Hepatocyte (in vitro differentiated cells): ENCODE results near the gene YWHAG. TPM values are rescaled to one million over a fixed set of nuclear protein-coding genes. Genes with fewer than 3 reads are reported as not detected.

Experiments
- DNase-seq: peaks from one replicate; pipeline ENCODE4 v3.0.0-alpha.2; 2016; ENCODE audit warnings: low spot score
- H2AFZ ChIP-seq: fragments of 200-600 bp; sonication (generic); 2 replicates; pipeline ENCODE4 v1.6.0; 2016; ENCODE audit warnings: antibody characterized with exemption, mild to moderate bottlenecking
- H3K27ac ChIP-seq: fragments of 200-600 bp; sonication (generic); 2 replicates; pipeline ENCODE4 v1.5.1; 2016; ENCODE audit warnings: mild to moderate bottlenecking
- H3K27me3 ChIP-seq: fragments of 200-600 bp; sonication (generic); 2 replicates; pipeline ENCODE4 v1.6.1; 2016
- H3K36me3 ChIP-seq: fragments of 200-600 bp; sonication (generic); replicated peaks from 2 replicates; pipeline ENCODE4 v1.5.1; 2016; ENCODE audit warnings: low read depth; ENCODE audit not compliant: insufficient read depth
- H3K4me1 ChIP-seq: fragments of 200-600 bp; sonication (generic); 2 replicates; pipeline ENCODE4 v1.5.1; 2016; ENCODE audit warnings: mild to moderate bottlenecking, moderate library complexity; ENCODE audit not compliant: insufficient read depth
- H3K4me2 ChIP-seq: fragments of 200-600 bp; sonication (generic); 2 replicates; pipeline ENCODE4 v1.6.0; 2016
- H3K4me3 ChIP-seq: fragments of 200-600 bp; sonication (generic); 2 replicates; pipeline ENCODE4 v1.5.1; 2016; ENCODE audit warnings: mild to moderate bottlenecking
- H3K79me2 ChIP-seq: fragments of 200-600 bp; sonication (generic); 2 replicates; pipeline ENCODE4 v1.6.0; 2017; ENCODE audit warnings: mild to moderate bottlenecking
- H3K9me2 ChIP-seq: fragments of 200-600 bp; sonication (generic); replicated peaks from 2 replicates; pipeline ENCODE4 v1.6.0; 2017; ENCODE audit warnings: mild to moderate bottlenecking; ENCODE audit not compliant: insufficient read depth
- H3K9me3 ChIP-seq: fragments of 200-600 bp; sonication (generic); 2 replicates; pipeline ENCODE4 v1.5.1; 2016; ENCODE audit warnings: low read depth, mild to moderate bottlenecking
- H4K20me1 ChIP-seq: fragments of 200-600 bp; sonication (generic); 2 replicates; pipeline ENCODE4 v1.6.0; 2016; ENCODE audit warnings: mild to moderate bottlenecking; ENCODE audit not compliant: insufficient read depth, poor library complexity, severe bottlenecking
- CTCF ChIP-seq: fragments of 200-600 bp; sonication (generic); IDR thresholded peaks from 2 replicates; pipeline ENCODE4 v1.5.1; 2016; ENCODE audit warnings: antibody characterized with exemption, mild to moderate bottlenecking; ENCODE audit not compliant: poor library complexity
- EZH2 ChIP-seq: fragments of 200-600 bp; sonication (generic); IDR thresholded peaks from 2 replicates; pipeline ENCODE4 v1.6.1; 2016; ENCODE audit warnings: antibody characterized with exemption, mild to moderate bottlenecking, borderline replicate concordance
- EZH2phosphoT487 ChIP-seq: fragments of 200-600 bp; sonication (generic); IDR thresholded peaks from one replicate; pipeline ENCODE4 v1.6.1; 2018; ENCODE audit warnings: antibody characterized with exemption, mild to moderate bottlenecking, low read depth, moderate library complexity; ENCODE audit not compliant: unreplicated experiment, severe bottlenecking
- WGBS: methylation state at CpG from one replicate; pipeline ENCODE4 v1.1.6; 2016; ENCODE audit warnings: low lambda C conversion rate; ENCODE audit errors: missing lambda C conversion rate; 5-methylcytosine and 5-hydroxymethylcytosine counted together
- polyA plus RNA-seq: library from polyadenylated mRNA; unstranded; fragments of >200 nt; fragmentation: Nextera tagmentation; extraction: Ambion mirVana; gene quantifications from 2 replicates; pipeline ENCODE4 v1.2.1, GENCODE V29; 2016
- total RNA-seq: library from RNA; depleted of rRNA; stranded (reverse); fragments of >200 nt; gene quantifications from 2 replicates; pipeline ENCODE4 v1.2.3, GENCODE V29; 2014

The YWHAG gene
- total and polyA plus RNA-seq, 2 experiments from 2014 or later, result 17.2 to 117 TPM

DNA sequence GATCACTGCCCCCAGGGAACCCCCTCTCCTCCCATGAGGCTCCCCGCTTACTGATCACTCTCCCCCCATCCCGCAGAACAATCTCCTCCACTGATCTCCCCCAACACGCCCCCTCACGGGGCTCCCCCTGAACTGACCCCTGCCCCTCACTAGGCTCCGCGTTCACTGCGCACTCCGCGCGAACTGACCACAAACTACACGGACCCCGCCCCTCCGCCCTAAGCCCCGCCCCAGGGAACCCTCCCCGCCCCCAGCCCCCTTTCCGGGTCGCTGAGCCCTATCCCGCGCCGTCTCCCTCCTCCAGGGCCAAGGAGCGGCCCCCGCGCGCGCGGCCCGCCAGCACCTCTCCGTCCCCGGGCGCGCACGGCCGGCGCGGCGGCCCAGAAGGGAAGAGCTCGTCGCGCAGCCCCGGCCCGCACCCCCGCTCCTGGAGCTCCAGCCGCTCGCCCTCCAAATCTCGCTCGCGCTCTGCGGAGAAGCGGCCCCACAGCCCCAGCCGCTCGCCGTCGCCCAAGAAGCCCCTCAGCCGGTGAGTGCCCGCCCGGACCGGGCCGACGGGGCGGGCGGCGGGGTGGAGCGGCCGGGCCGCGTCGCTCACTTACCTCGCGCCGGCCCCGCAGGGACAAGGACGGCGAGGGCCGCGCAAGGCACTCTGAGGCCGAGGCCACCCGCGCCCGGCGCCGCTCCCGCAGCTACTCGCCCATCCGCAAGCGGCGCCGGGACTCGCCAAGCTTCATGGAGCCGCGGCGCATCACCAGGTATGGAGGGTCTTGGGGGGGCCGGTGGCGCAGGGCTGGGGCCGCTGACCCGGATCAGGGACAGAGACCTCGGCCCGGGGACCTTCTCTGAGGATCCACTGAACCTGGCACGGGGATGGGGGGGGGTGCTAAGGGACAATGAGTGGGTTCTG, 76.2 kb downstream of the YWHAG start:
- H3K9me3 ChIP-seq, result no peaks in the 10 kb centered on the region
- TF ChIP-seq EZH2 (peak; percentile 96), CTCF (no peak), EZH2phosphoT487 (peak; percentile 25)
- H2AFZ ChIP-seq, result peak overlapping the region; percentile 44
- H4K20me1 ChIP-seq, result no peaks in the 10 kb centered on the region
- H3K27me3 ChIP-seq, result peaks cover 46% of the 10 kb centered on the region
- H3K36me3 ChIP-seq, result no peaks in the 10 kb centered on the region
- DNase-seq, result no peak
- H3K9me2 ChIP-seq, result no peaks in the 10 kb centered on the region
- peak overlapping the region; percentile 39 for H3K4me3 ChIP-seq
- no peak overlapping the region for H3K27ac ChIP-seq
- peak overlapping the region; percentile 80 for H3K4me2 ChIP-seq
- WGBS, result 3% methylated on average over 52 of the region's 98 CpGs
- no peaks in the 10 kb centered on the region for H3K79me2 ChIP-seq
- no peaks in the 10 kb centered on the region for H3K4me1 ChIP-seq

GRCh38 chr7:76281706-76282343, 77.0 kb downstream of the YWHAG start:
- Histone ChIP-seq H3K4me1 (no peaks in the 10 kb centered on the region), H3K9me2 (no peaks in the 10 kb centered on the region), H4K20me1 (no peaks in the 10 kb centered on the region), H3K4me2 (peak overlapping the region; percentile 80), H3K27me3 (peaks cover 46% of the 10 kb centered on the region), H3K4me3 (peak overlapping the region; percentile 39), H3K27ac (no peak overlapping the region), H2AFZ (no peak overlapping the region), H3K79me2 (no peaks in the 10 kb centered on the region), H3K36me3 (no peaks in the 10 kb centered on the region), H3K9me3 (no peaks in the 10 kb centered on the region)
- DNase-seq, result no peak
- TF ChIP-seq EZH2 (peak; percentile 4), CTCF (no peak)
- 1% methylated on average over 24 of the region's 36 CpGs for WGBS

DNA sequence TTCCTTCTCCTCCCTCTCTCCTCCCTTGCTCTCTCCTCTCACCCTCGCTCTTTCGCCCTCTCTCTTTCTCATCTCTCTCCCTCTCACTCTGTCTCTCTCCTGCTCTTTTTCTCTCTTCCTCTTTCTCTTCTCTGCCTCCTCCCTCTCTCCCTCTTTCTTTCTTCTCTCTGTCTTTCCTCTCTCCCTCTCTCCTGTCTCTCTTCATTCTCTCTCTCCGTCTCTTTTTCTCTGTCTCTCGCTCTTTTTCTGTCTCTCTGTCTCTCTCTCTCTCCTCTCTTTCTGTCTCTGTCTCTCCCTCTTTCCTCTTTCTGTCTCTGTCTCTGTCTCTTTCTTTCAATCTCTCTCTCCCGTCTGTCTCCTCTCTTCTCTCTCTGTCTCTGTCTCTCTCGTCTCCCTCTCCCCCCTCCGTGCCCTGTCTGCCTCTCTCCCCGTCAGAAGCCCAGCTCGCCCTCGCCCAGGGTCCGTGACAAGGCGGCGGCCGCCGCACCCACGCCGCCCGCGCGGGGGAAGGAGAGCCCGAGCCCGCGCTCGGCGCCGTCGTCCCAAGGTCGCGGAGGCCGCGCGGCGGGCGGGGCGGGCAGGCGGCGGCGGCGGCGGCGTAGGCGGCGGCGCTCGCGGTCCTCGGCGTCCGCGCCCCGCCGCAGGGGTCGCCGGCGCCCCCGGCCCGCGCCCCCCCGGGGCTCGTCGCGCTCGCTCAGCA, 77.6 kb downstream of the YWHAG start:
- H3K27me3 ChIP-seq, result peaks cover 46% of the 10 kb centered on the region
- TF ChIP-seq EZH2 (peak; percentile 82), CTCF (no peak), EZH2phosphoT487 (peak; percentile 93)
- 2% methylated on average over 13 of the region's 63 CpGs for WGBS

More for the DNA sequence above, 77.6 kb downstream of the YWHAG start:
- Histone ChIP-seq H3K9me2 (no peaks in the 10 kb centered on the region), H3K4me2 (peak overlapping the region; percentile 89), H3K9me3 (no peaks in the 10 kb centered on the region), H3K79me2 (no peaks in the 10 kb centered on the region), H3K4me3 (no peak overlapping the region), H4K20me1 (no peaks in the 10 kb centered on the region), H3K36me3 (no peaks in the 10 kb centered on the region), H3K4me1 (no peaks in the 10 kb centered on the region), H2AFZ (peak overlapping the region; percentile 74), H3K27ac (no peak overlapping the region)
- no peak for DNase-seq
